Panc1 (cell line): ENCODE measurements around the gene LSM14B. TPM values are rescaled to one million over a fixed set of nuclear protein-coding genes. Genes with fewer than 3 reads are reported as not detected.

Source experiments
- ATAC-seq: fragments of 200-7000 bp; cut with Tn5 transposase; 2 replicates; pipeline ENCODE4 v1.9.1; 2020; ENCODE audit warnings: mild to moderate bottlenecking, moderate library complexity
- BruUV-seq: library from RNA; stranded (reverse); fragments of 400-500 nt; replicated peaks from 2 replicates; lab custom pipeline; 2021; lab: Mats Ljungman, UMichigan
- CTCF ChIA-PET: fragments of 300-600 bp; sonication (Branson Sonifier 250); formaldehyde crosslinking; loops from one replicate; lab custom pipeline; 2022; ENCODE audit warnings: antibody characterized with exemption; lab: Charles Lee
- POLR2A ChIA-PET: fragments of 300-600 bp; sonication (Branson Sonifier 250); formaldehyde crosslinking; loops from one replicate; lab custom pipeline; 2022; ENCODE audit warnings: antibody characterized with exemption; lab: Charles Lee
- DNase-seq: peaks from one replicate; pipeline ENCODE4 v3.0.0-alpha.2; 2010; ENCODE audit warnings: low read depth, low spot score
- H3K27ac ChIP-seq: 2 replicates; pipeline ENCODE4 v1.5.1; 2011; ENCODE audit warnings: mild to moderate bottlenecking, low read length, inconsistent platforms
- H3K27me3 ChIP-seq: fragments of 200-500 bp; sonication (Bioruptor generic); 2 replicates; pipeline ENCODE4 v1.6.0; 2014; ENCODE audit warnings: low read length, inconsistent platforms; ENCODE audit not compliant: control insufficient read depth, insufficient read depth
- H3K36me3 ChIP-seq: fragments of 200-500 bp; sonication (Bioruptor generic); 2 replicates; pipeline ENCODE4 v1.5.1; 2014; ENCODE audit warnings: inconsistent platforms, mild to moderate bottlenecking, low read length, moderate library complexity; ENCODE audit not compliant: control insufficient read depth, insufficient read depth
- H3K4me1 ChIP-seq: 2 replicates; pipeline ENCODE4 v1.5.1; 2011; ENCODE audit warnings: inconsistent platforms, mild to moderate bottlenecking, low read length, moderate library complexity; ENCODE audit not compliant: control insufficient read depth, insufficient read depth
- H3K4me3 ChIP-seq, 2 experiments: 2 replicates each; pipeline ENCODE4 v1.5.1; 2011 to 2012; ENCODE audit warnings: low read depth in 2 of 2, low read length in 2 of 2, mild to moderate bottlenecking in 2 of 2, inconsistent platforms in 1 of 2, moderate library complexity in 1 of 2
- H3K9me3 ChIP-seq: fragments of 200-500 bp; sonication (Bioruptor generic); 2 replicates; pipeline ENCODE4 v1.5.1; 2014; ENCODE audit warnings: low read depth, mild to moderate bottlenecking, inconsistent platforms, low read length, moderate library complexity; ENCODE audit not compliant: control insufficient read depth, insufficient read depth
- POLR2AphosphoS5 ChIP-seq: IDR thresholded peaks from 2 replicates; pipeline ENCODE4 v1.6.1; 2012; ENCODE audit warnings: mild to moderate bottlenecking, low read depth, low read length, moderate library complexity
- SIN3A ChIP-seq: IDR thresholded peaks from 2 replicates; pipeline ENCODE4 v1.6.1; 2012; ENCODE audit warnings: low read depth, mild to moderate bottlenecking, low read length, moderate library complexity, borderline replicate concordance; ENCODE audit not compliant: insufficient read depth
- TCF7L2 ChIP-seq: IDR thresholded peaks from 2 replicates; pipeline ENCODE4 v1.6.1; 2011; ENCODE audit warnings: mild to moderate bottlenecking, low read depth, low read length, inconsistent platforms
- in situ Hi-C: cut with HindIII; loops from 2 replicates; pipeline ENCODE4 v1.10.0; 2016; ENCODE audit warnings: low sequenced_read_pairs, low pct_unique_long_range_greater_than_20kb
- intact Hi-C: fragments of 100-400 bp; cut with micrococcal nuclease; formaldehyde crosslinking; loops from one replicate; pipeline ENCODE4 v1.10.0; 2022; ENCODE audit not compliant: unreplicated experiment
- total RNA-seq: library from RNA; stranded (reverse); gene quantifications from one replicate; pipeline ENCODE4 v1.2.1, GENCODE V29; 2021; ENCODE audit not compliant: unreplicated experiment
- TF ChIP-seq, protein P1 (sequence below): fragments of 450-650 bp; IDR thresholded peaks from 2 replicates; pipeline ENCODE4 v1.5.1; 2017; ENCODE audit warnings: mild to moderate bottlenecking
- TF ChIP-seq, protein P2 (sequence below), 2 experiments: IDR thresholded peaks; 2 replicates each; pipeline ENCODE4 v1.6.1; 2011 to 2012; ENCODE audit warnings: low read depth in 2 of 2, control low read depth in 1 of 2, low read length in 1 of 2, mild to moderate bottlenecking in 1 of 2, moderate library complexity in 1 of 2; ENCODE audit not compliant: insufficient read depth in 1 of 2

Gene LSM14B
- total RNA-seq, 1 experiment from 2014 or later, result 52.2 TPM

- intact Hi-C loops (no loop called here), in situ Hi-C loops (no loop called here)
- Histone ChIP-seq H3K4me1 (no peaks in the 10 kb centered on the region), H3K27ac (no peak overlapping the region), H3K36me3 (no peaks in the 10 kb centered on the region), H3K27me3 (no peaks in the 10 kb centered on the region), H3K9me3 (no peaks in the 10 kb centered on the region; the same call in 1 of the 2 replicates), H3K4me3 (no peak overlapping the region)
- BruUV-seq, result no TSS peak
- ChIA-PET CTCF (no interaction called here), POLR2A (no interaction called here)
- no peak for TF ChIP-seq SIN3A
- TF ChIP-seq POLR2AphosphoS5, result no peak
- no peak for TF ChIP-seq TCF7L2
- TF ChIP-seq, protein P1, sequence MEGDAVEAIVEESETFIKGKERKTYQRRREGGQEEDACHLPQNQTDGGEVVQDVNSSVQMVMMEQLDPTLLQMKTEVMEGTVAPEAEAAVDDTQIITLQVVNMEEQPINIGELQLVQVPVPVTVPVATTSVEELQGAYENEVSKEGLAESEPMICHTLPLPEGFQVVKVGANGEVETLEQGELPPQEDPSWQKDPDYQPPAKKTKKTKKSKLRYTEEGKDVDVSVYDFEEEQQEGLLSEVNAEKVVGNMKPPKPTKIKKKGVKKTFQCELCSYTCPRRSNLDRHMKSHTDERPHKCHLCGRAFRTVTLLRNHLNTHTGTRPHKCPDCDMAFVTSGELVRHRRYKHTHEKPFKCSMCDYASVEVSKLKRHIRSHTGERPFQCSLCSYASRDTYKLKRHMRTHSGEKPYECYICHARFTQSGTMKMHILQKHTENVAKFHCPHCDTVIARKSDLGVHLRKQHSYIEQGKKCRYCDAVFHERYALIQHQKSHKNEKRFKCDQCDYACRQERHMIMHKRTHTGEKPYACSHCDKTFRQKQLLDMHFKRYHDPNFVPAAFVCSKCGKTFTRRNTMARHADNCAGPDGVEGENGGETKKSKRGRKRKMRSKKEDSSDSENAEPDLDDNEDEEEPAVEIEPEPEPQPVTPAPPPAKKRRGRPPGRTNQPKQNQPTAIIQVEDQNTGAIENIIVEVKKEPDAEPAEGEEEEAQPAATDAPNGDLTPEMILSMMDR, result no peak
- TF ChIP-seq, protein P2, sequence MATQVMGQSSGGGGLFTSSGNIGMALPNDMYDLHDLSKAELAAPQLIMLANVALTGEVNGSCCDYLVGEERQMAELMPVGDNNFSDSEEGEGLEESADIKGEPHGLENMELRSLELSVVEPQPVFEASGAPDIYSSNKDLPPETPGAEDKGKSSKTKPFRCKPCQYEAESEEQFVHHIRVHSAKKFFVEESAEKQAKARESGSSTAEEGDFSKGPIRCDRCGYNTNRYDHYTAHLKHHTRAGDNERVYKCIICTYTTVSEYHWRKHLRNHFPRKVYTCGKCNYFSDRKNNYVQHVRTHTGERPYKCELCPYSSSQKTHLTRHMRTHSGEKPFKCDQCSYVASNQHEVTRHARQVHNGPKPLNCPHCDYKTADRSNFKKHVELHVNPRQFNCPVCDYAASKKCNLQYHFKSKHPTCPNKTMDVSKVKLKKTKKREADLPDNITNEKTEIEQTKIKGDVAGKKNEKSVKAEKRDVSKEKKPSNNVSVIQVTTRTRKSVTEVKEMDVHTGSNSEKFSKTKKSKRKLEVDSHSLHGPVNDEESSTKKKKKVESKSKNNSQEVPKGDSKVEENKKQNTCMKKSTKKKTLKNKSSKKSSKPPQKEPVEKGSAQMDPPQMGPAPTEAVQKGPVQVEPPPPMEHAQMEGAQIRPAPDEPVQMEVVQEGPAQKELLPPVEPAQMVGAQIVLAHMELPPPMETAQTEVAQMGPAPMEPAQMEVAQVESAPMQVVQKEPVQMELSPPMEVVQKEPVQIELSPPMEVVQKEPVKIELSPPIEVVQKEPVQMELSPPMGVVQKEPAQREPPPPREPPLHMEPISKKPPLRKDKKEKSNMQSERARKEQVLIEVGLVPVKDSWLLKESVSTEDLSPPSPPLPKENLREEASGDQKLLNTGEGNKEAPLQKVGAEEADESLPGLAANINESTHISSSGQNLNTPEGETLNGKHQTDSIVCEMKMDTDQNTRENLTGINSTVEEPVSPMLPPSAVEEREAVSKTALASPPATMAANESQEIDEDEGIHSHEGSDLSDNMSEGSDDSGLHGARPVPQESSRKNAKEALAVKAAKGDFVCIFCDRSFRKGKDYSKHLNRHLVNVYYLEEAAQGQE (IDR thresholded peaks at IDR 0.05; ENCODE audit: insufficient read depth in 1 of 2, low read depth in 2 of 2, low read length in 1 of 2), result no peak
- ATAC-seq, result no peak
- DNase-seq, result no peak
Observed at GRCh38 chr20:62101078-62101477, 21.2 kb upstream of the LSM14B start.

DNA sequence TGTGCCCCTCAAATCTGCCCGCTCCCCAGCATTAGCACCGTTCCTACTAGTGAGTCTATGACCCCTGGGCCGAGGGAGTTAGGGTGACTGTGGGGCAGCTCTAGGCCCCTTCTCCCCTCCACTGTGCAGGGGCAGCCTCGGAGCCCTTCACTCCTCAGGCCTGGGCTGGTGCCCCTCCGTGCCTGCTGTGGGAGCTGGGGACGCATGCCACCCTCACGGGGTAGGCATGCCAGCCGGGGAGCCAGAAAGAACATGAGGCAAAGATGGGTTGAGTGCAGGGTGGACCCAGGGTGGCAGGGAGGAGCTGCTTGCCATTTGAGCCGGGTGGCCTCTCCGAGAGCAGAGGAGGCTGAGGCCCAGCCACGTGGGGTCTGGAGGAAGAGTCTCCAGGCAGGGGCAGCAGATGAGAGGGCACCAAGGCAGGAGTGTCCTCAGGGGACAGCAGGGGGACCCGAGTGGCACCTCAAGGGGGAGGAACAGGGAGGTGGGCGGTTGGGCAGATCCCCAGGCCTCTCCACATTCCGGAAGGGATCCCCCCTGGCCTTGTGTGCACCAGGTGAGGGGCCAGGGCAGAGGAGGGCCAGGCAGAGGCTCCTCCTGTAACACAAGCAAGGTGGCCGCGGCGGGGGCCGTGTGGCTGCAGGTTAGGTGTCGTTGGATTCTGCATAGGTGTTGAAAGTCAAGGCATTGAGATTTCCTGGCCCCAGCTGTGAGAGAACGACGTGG, 18.6 kb upstream of the LSM14B start:
- no TSS peak for BruUV-seq
- ATAC-seq, result no peak
- no peak for DNase-seq
- POLR2A ChIA-PET, result no interaction called here
- CTCF ChIA-PET, result interaction anchor here (0.6 kb wide), 1 partner anchor 37 kb away, joined by 5 read pairs; no protein-coding TSS in a partner anchor
- no peak overlapping the region for H3K4me3 ChIP-seq
- no peaks in the 10 kb centered on the region for H3K4me1 ChIP-seq
- TF ChIP-seq TCF7L2 (no peak), SIN3A (no peak)
- TF ChIP-seq, protein P2 (IDR thresholded peaks at IDR 0.05; ENCODE audit: insufficient read depth in 1 of 2, low read depth in 2 of 2, low read length in 1 of 2), result no peak
- in situ Hi-C loops (no loop called here), intact Hi-C loops (no loop called here)
- no peaks in the 10 kb centered on the region for H3K36me3 ChIP-seq
- H3K27me3 ChIP-seq, result no peaks in the 10 kb centered on the region
- H3K9me3 ChIP-seq, result no peaks in the 10 kb centered on the region; the same call in 1 of the 2 replicates
- H3K27ac ChIP-seq, result no peak overlapping the region
